ENCODE results near the gene CSTPP1. TPM values are rescaled to one million over a fixed set of nuclear protein-coding genes. Genes with fewer than 3 reads are reported as not detected.
A peak's percentile ranks its signal among the peaks of the same experiment; 100 is the strongest.

Gene CSTPP1
- total RNA-seq, 2 donors from 2014 or later: 23.4 to 27.6 TPM

DNA sequence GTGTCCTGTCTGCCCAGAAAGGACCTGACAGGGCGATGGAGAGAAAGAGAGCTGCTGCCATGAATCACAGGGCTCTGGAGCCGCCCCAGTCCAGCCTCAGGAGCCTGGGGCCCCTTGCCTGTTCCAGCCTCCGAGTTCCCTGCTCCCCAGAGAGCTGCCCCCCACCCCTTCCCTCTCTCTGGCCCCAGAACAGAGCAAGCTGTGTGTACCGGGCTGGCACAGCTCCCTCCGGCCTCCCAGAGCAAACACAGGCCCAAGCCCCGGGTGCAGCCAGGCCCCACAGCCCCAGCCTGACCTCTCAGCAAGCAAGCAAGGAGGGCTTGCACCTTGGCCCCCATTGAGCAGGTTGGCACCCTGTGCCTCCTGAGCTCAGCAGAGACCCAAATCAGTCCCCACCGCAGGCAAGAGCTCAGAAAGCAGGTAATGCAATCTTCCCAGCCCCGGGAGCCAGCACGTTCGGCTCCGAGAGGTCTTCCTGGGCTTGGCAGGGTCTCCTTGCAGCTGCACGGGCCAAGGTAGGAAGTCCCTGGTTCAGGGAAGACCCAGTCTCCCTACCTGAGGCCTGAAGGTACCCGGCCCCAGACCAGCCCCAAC, 248.2 kb downstream of the CSTPP1 start:
- H3K4me1 ChIP-seq (ENCODE audit: control insufficient read depth in 1 of 2, low read depth in 2 of 2): peaks cover 22 to 50% of the 10 kb centered on the region in 2 donors

DNA sequence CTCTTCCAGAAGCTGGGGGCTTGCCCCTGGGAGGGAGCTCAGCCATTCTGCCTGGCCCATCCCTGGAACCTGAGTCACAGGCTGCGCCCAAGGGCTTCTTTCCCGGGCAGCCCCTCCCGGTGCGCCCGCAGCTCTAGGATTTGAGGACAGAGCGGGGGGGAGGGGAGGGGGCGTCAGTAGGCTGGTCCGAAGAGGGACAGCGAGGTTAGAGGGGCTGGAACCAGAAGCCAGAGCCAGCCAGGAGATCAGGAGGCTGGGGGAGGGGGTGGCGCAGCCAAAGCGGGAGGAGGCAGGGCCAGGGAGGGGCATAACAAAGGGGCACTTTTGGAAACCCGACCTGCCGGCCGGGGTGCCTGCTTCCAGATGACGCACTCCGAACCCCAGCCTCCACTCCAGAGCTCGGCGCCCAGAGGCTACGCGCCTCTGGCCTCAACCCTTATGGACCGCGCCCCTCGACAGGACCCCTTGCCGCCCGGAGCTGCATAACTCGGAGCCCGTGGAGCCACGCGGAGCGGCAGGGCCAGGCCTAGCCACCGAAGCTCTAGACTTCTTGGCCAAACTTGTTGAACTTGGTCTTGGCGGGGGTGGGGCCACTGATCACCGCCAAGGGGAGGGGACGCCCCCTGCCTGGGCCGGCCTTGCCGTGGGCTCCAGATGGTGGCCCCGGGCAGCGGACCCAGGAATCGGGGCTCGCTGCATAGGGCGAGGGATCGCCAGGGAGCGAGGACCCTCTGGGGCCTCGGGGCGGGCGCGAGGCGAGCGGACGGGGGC, 248.9 kb downstream of the CSTPP1 start:
- peaks cover 3% of the 10 kb centered on the region for H3K36me3 ChIP-seq
- H3K4me3 ChIP-seq: peak overlapping the region; percentile 73
- DNase-seq (ENCODE audit: low spot score) (no peak), ATAC-seq (ENCODE audit: insufficient number of reproducible peaks, low FRiP score, low read depth) (peak; percentile 7)
- H3K27ac ChIP-seq: peak overlapping the region; percentile 81 to 83
- TF ChIP-seq, protein P1, sequence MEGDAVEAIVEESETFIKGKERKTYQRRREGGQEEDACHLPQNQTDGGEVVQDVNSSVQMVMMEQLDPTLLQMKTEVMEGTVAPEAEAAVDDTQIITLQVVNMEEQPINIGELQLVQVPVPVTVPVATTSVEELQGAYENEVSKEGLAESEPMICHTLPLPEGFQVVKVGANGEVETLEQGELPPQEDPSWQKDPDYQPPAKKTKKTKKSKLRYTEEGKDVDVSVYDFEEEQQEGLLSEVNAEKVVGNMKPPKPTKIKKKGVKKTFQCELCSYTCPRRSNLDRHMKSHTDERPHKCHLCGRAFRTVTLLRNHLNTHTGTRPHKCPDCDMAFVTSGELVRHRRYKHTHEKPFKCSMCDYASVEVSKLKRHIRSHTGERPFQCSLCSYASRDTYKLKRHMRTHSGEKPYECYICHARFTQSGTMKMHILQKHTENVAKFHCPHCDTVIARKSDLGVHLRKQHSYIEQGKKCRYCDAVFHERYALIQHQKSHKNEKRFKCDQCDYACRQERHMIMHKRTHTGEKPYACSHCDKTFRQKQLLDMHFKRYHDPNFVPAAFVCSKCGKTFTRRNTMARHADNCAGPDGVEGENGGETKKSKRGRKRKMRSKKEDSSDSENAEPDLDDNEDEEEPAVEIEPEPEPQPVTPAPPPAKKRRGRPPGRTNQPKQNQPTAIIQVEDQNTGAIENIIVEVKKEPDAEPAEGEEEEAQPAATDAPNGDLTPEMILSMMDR (IDR thresholded peaks at IDR 0.05): no peak
- peaks cover 22 to 50% of the 10 kb centered on the region in 2 donors for H3K4me1 ChIP-seq (ENCODE audit: control insufficient read depth in 1 of 2, low read depth in 2 of 2)
- H3K27me3 ChIP-seq (replicated peaks; ENCODE audit: insufficient read depth): no peaks in the 10 kb centered on the region
- H3K9me3 ChIP-seq: no peaks in the 10 kb centered on the region

More for the DNA sequence above, 248.2 kb downstream of the CSTPP1 start:
- H3K4me3 ChIP-seq: peak overlapping the region; percentile 73
- TF ChIP-seq, protein P1 (IDR thresholded peaks at IDR 0.05): no peak
- DNase-seq (ENCODE audit: low spot score): no peak
- H3K27ac ChIP-seq: peak overlapping the region; percentile 81 to 83
- H3K27me3 ChIP-seq (replicated peaks; ENCODE audit: insufficient read depth): no peaks in the 10 kb centered on the region
- H3K36me3 ChIP-seq: peaks cover 9% of the 10 kb centered on the region
- no peak for ATAC-seq (ENCODE audit: insufficient number of reproducible peaks, low FRiP score, low read depth)
- H3K9me3 ChIP-seq: no peaks in the 10 kb centered on the region

DNA sequence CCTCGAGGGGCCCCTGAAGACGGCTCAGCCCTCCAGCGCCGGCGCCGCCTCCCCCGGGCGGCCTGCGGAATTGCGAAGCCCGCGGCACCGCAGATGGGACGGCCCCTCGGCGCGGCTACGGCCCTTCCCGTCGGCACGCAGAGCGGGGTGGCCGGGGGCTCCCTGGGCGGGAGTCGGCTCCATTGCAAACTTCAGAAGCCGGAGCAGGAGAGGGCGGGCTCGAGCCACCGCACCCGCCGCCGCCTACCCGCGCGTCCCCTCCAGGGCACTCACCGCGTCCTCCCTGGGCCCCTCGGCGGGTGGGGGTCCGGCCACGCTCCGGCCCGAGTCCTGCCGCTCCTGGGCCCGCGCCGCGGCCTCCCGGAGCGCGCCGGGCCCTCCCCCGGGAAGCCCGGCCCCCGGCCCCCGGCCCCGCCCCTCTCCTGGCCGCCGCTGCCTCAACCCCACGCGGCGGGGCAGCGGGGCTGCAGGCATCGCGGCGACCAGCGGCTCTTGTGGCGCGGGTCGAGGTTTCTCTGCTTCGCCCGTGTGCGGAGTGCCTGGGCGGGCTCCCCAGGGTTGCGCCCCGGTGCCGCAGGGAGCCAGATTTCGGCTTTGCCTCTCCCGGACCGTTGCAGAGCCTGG, 249.6 kb downstream of the CSTPP1 start, which contains the start of gene PACSIN3:
TSS of gene PACSIN3 (minus strand) at position 359 of the 624 bp plus-strand sequence. CDS start 3,707 bp downstream, outside the sequence.
- H3K4me3 ChIP-seq: peak within 1 kb of the TSS; percentile 73
- ATAC-seq (ENCODE audit: insufficient number of reproducible peaks, low FRiP score, low read depth) (peak; percentile 25), DNase-seq (ENCODE audit: low spot score) (no peak)
- no peaks in the 10 kb centered on the region for H3K9me3 ChIP-seq
- H3K27me3 ChIP-seq (replicated peaks; ENCODE audit: insufficient read depth): no peaks in the 10 kb centered on the region
- peaks cover 22 to 50% of the 10 kb centered on the region in 2 donors for H3K4me1 ChIP-seq (ENCODE audit: control insufficient read depth in 1 of 2, low read depth in 2 of 2)
- TF ChIP-seq, protein P1 (IDR thresholded peaks at IDR 0.05): peak; percentile 12
- H3K27ac ChIP-seq: peak within 1 kb of the TSS; percentile 81 to 83
- peaks cover 3% of the 10 kb centered on the region for H3K36me3 ChIP-seq

DNA sequence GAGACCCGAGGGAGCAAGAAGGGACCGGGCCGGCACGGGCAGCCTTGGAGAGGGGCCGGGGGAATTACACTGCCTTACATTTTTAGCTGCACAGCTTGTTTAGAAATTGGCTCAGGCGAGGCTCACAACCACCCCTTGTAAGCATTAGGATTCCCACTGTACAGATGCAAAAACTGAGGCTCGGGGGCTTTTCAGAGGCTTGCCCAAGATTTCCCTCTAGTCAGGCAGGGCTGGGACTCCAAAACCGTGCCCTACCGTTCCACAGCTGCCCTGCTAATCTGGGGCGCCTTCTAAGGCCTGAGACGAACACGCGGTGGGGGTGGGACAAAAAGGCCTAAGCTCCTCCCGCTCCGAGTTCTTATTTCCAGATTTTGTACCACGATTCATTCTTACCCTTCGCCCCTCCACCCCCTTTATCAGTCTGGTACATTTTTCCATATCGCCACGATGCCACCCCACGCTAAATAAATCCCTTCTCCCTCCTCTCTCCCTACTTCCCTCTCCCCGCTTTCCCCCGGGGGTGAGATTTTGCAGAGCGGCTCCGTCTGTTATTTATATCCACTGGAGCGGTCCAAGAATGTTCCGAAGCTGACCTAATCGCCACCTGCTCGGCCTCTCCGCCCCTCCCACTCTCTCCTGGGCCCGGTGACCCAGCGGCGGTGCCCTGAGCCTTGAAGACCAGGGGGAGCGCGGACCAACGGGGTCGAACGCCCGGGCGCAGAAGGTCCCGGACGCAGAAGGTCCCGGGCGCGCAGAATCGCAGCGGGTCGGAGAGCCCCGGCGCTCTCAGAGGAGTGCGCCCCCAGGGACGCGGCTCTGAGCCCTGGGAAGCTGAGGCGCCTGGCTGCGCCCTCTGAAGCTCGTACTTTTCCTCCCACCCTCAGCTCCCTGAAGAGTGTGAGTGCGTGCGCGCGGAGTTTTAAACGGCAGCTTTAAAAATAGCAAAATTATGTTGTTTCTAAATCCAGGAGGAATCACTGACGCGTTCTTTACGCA, 250.4 kb downstream of the CSTPP1 start:
- TF ChIP-seq, protein P1 (IDR thresholded peaks at IDR 0.05): no peak
- H3K9me3 ChIP-seq: no peaks in the 10 kb centered on the region
- no peak for DNase-seq (ENCODE audit: low spot score)
- peak; percentile 32 for ATAC-seq (ENCODE audit: insufficient number of reproducible peaks, low FRiP score, low read depth)
- peaks cover 22 to 50% of the 10 kb centered on the region in 2 donors for H3K4me1 ChIP-seq (ENCODE audit: control insufficient read depth in 1 of 2, low read depth in 2 of 2)
- H3K36me3 ChIP-seq: peaks cover 3% of the 10 kb centered on the region
- H3K4me3 ChIP-seq: peak overlapping the region; percentile 73
- no peaks in the 10 kb centered on the region for H3K27me3 ChIP-seq (replicated peaks; ENCODE audit: insufficient read depth)
- H3K27ac ChIP-seq: peak overlapping the region; percentile 81 to 83
